GM12892 (cell line): Measurements from ENCODE around the gene SOBP.

Experiments
- POLR2A ChIP-seq: IDR thresholded peaks from 2 replicates; pipeline ENCODE4 v1.6.1; 2011; ENCODE audit warnings: low read depth, low read length, control low read depth
- POLR2AphosphoS5 ChIP-seq: IDR thresholded peaks from 2 replicates; pipeline ENCODE4 v1.6.1; 2011; ENCODE audit warnings: low read depth, low read length, control low read depth

GRCh38 chr6:107590378-107590777 is 100.5 kb downstream of the SOBP start:
- TF ChIP-seq POLR2A, result no peak
- TF ChIP-seq POLR2AphosphoS5, result no peak
